ENCODE measurements around the gene RAB20.

DNA sequence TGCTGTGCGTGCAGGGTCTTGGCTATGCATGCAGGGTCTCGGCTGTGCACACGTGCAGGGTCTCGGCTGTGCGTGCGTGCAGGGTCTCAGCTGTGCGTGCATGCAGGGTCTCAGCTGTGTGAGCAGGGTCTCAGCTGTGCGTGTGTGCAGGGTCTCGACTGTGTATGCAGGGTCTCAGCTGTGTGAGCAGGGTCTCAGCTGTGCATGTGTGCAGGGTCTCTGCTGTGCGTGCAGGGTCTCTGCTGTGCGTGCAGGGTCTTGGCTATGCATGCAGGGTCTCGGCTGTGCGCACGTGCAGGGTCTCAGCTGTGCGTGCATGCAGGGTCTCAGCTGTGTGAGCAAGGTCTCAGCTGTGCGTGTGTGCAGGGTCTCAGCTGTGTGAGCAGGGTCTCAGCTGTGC is 42.5 kb downstream of the RAB20 start:
- TF ChIP-seq CTCF (IDR thresholded peaks at IDR 0.05): no peak
- no peak for TF ChIP-seq POLR2A (IDR thresholded peaks at IDR 0.05)

All from lower leg skin (tissue), 3 donors.